HG03571 (cell line): Measurements from ENCODE around the gene NUP153.
"Not testable (repeated sequence)": the region's sequence is repeated elsewhere in the genome, so short reads cannot be mapped to it uniquely, and the experiment has no call there.

Experiments used
- ATAC-seq: cut with Tn5 transposase; IDR thresholded peaks from one replicate; pipeline ENCODE4 v1.9.1; 2021; ENCODE audit not compliant: unreplicated experiment

NUP153 gene

GRCh38 chr6:17706580-17707370 lies at the start of gene NUP153:
Gene NUP153, minus strand, starts transcription at chr6:17706925. Its CDS starts 538 bp downstream, at chr6:17706387.
- peak; percentile 51 for ATAC-seq

- no peak for ATAC-seq
Observed at GRCh38 chr6:17754254-17754653, 47.5 kb upstream of the NUP153 start.

GRCh38 chr6:17745324-17745723 lies 38.6 kb upstream of the NUP153 start:
- not testable (repeated sequence) for ATAC-seq

GRCh38 chr6:17744757-17745308 lies 38.1 kb upstream of the NUP153 start:
- not testable (repeated sequence) for ATAC-seq

GRCh38 chr6:17744019-17744756 lies 37.5 kb upstream of the NUP153 start:
- no peak for ATAC-seq

- no peak for ATAC-seq
Observed at GRCh38 chr6:17741507-17741906, 34.8 kb upstream of the NUP153 start.

- ATAC-seq = no peak
Observed at GRCh38 chr6:17740559-17741220, 34.0 kb upstream of the NUP153 start.

- ATAC-seq = no peak
Observed at GRCh38 chr6:17737704-17738252, 31.1 kb upstream of the NUP153 start.

- ATAC-seq = not testable (repeated sequence)
Observed at GRCh38 chr6:17735311-17735710, 28.6 kb upstream of the NUP153 start.

- no peak for ATAC-seq
Observed at GRCh38 chr6:17730078-17730704, 23.5 kb upstream of the NUP153 start.

- ATAC-seq = no peak
Observed at GRCh38 chr6:17729223-17730077, 22.7 kb upstream of the NUP153 start.

GRCh38 chr6:17728551-17729222 lies 22.0 kb upstream of the NUP153 start:
- ATAC-seq = no peak

- ATAC-seq = no peak
Observed at GRCh38 chr6:17725083-17725482, 18.4 kb upstream of the NUP153 start.

- no peak for ATAC-seq
Observed at GRCh38 chr6:17724341-17724740, 17.6 kb upstream of the NUP153 start.

- no peak for ATAC-seq
Observed at GRCh38 chr6:17721671-17722070, 14.9 kb upstream of the NUP153 start.

GRCh38 chr6:17719323-17720041 lies 12.8 kb upstream of the NUP153 start:
- no peak for ATAC-seq

- ATAC-seq = no peak
Observed at GRCh38 chr6:17716221-17716620, 9.5 kb upstream of the NUP153 start.
